ENCODE data around the gene RNF128. TPM values are rescaled to one million over a fixed set of nuclear protein-coding genes. Genes with fewer than 3 reads are reported as not detected.

RNF128 gene
- total and polyA plus RNA-seq, 4 donors: 23.1 to 60.4 (median 43.5) TPM

DNA sequence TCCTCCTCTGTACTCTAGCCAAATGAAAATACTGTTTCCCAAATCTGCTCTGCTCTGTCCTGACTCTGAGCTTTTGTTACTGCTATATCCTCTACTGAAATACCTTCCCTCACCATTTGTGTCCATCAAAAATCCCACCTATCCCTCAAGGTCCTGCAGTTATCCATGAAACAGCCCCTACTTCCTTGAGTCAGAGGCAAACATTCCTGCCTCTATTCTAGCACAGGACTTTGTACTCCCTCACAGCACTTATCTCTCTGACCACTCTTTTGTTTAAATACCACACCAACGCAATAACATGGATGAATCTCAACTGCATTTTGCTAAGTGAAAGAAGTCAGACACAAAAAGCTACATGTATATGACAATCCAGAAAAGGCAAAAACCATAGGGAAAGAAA, 10.5 kb upstream of the RNF128 start:
- 19% methylated on average over 1 of the region's 1 CpG for WGBS
- no peak for DNase-seq (ENCODE audit: low spot score)

DNA sequence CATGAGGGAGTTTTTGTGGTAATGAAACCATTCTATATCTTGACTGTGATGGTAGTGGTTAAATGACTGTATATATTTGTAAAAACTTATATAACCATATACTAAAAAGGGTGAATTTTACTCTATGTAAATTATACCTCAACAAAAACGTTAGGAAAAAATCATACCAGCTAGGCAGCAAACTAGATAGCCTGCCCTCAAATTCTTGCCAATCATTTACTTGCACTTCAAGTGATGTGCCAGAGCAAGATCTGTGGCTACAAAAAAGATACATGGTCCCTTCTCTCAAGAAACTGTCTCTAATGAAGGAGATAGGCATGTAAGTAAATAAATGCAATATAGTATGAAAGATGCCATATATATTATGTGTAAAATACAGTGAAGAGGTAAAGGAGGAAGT, 10.0 kb upstream of the RNF128 start:
- Histone ChIP-seq H3K36me3 (ENCODE audit: control insufficient read depth in 4 of 4, insufficient read depth in 3 of 4, low read depth in 1 of 4, low read length in 3 of 4) (no peaks in the 10 kb centered on the region), H3K9ac (ENCODE audit: low read depth in 1 of 2, low read length in 2 of 2) (no peak overlapping the region), H3K4me3 (ENCODE audit: low read depth in 1 of 3, low read length in 3 of 3) (no peak overlapping the region), H3K4me1 (ENCODE audit: control insufficient read depth in 4 of 4, insufficient read depth in 4 of 4, low read length in 3 of 4) (peaks cover 2 to 15% (median 10%) of the 10 kb centered on the region in 4 donors), H3K27me3 (ENCODE audit: control insufficient read depth in 4 of 4, insufficient read depth in 4 of 4, low read length in 3 of 4) (no peaks in the 10 kb centered on the region), H3K9me3 (ENCODE audit: control insufficient read depth in 4 of 4, low read length in 3 of 4) (no peaks in the 10 kb centered on the region), H3K27ac (ENCODE audit: low read depth in 1 of 2, low read length in 2 of 2) (no peak overlapping the region)
- DNase-seq (ENCODE audit: low spot score): no peak
- 7% methylated on average over 1 of the region's 1 CpG for WGBS
- TF ChIP-seq NR2F2 (IDR thresholded peaks at IDR 0.05) (no peak), EGR1 (IDR thresholded peaks at IDR 0.05; ENCODE audit: low read depth in 2 of 2) (no peak), JUND (IDR thresholded peaks at IDR 0.05) (no peak), MAX (IDR thresholded peaks at IDR 0.05) (no peak), SP1 (IDR thresholded peaks at IDR 0.05) (no peak), REST (IDR thresholded peaks at IDR 0.05) (no peak), YY1 (IDR thresholded peaks at IDR 0.05) (no peak), GABPA (IDR thresholded peaks at IDR 0.05 in 1 of 2, conservative IDR thresholded peaks at IDR 0.05 in 1 of 2) (no peak), FOXA1 (IDR thresholded peaks at IDR 0.05) (no peak), RXRA (IDR thresholded peaks at IDR 0.05) (no peak), RAD21 (IDR thresholded peaks at IDR 0.05) (no peak), HNF4G (IDR thresholded peaks at IDR 0.05) (no peak), TAF1 (conservative IDR thresholded peaks at IDR 0.05) (no peak)
- TF ChIP-seq, protein P1, sequence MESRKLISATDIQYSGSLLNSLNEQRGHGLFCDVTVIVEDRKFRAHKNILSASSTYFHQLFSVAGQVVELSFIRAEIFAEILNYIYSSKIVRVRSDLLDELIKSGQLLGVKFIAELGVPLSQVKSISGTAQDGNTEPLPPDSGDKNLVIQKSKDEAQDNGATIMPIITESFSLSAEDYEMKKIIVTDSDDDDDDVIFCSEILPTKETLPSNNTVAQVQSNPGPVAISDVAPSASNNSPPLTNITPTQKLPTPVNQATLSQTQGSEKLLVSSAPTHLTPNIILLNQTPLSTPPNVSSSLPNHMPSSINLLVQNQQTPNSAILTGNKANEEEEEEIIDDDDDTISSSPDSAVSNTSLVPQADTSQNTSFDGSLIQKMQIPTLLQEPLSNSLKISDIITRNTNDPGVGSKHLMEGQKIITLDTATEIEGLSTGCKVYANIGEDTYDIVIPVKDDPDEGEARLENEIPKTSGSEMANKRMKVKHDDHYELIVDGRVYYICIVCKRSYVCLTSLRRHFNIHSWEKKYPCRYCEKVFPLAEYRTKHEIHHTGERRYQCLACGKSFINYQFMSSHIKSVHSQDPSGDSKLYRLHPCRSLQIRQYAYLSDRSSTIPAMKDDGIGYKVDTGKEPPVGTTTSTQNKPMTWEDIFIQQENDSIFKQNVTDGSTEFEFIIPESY (IDR thresholded peaks at IDR 0.05): no peak
- TF ChIP-seq, protein P2, sequence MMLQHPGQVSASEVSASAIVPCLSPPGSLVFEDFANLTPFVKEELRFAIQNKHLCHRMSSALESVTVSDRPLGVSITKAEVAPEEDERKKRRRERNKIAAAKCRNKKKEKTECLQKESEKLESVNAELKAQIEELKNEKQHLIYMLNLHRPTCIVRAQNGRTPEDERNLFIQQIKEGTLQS (IDR thresholded peaks at IDR 0.05): no peak
- TF ChIP-seq, protein P3, sequence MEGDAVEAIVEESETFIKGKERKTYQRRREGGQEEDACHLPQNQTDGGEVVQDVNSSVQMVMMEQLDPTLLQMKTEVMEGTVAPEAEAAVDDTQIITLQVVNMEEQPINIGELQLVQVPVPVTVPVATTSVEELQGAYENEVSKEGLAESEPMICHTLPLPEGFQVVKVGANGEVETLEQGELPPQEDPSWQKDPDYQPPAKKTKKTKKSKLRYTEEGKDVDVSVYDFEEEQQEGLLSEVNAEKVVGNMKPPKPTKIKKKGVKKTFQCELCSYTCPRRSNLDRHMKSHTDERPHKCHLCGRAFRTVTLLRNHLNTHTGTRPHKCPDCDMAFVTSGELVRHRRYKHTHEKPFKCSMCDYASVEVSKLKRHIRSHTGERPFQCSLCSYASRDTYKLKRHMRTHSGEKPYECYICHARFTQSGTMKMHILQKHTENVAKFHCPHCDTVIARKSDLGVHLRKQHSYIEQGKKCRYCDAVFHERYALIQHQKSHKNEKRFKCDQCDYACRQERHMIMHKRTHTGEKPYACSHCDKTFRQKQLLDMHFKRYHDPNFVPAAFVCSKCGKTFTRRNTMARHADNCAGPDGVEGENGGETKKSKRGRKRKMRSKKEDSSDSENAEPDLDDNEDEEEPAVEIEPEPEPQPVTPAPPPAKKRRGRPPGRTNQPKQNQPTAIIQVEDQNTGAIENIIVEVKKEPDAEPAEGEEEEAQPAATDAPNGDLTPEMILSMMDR (IDR thresholded peaks at IDR 0.05; ENCODE audit: low read depth, low read length, missing input control): no peak

More for the DNA sequence above, 10.5 kb upstream of the RNF128 start:
- H3K4me3 ChIP-seq (ENCODE audit: low read depth in 1 of 3, low read length in 3 of 3): no peak overlapping the region
- no peak overlapping the region for H3K9ac ChIP-seq (ENCODE audit: low read depth in 1 of 2, low read length in 2 of 2)
- peaks cover 2 to 15% (median 10%) of the 10 kb centered on the region in 4 donors for H3K4me1 ChIP-seq (ENCODE audit: control insufficient read depth in 4 of 4, insufficient read depth in 4 of 4, low read length in 3 of 4)
- no peaks in the 10 kb centered on the region for H3K36me3 ChIP-seq (ENCODE audit: control insufficient read depth in 4 of 4, insufficient read depth in 3 of 4, low read depth in 1 of 4, low read length in 3 of 4)
- H3K27me3 ChIP-seq (ENCODE audit: control insufficient read depth in 4 of 4, insufficient read depth in 4 of 4, low read length in 3 of 4): no peaks in the 10 kb centered on the region
- H3K27ac ChIP-seq (ENCODE audit: low read depth in 1 of 2, low read length in 2 of 2): no peak overlapping the region
- TF ChIP-seq EGR1 (IDR thresholded peaks at IDR 0.05; ENCODE audit: low read depth in 2 of 2) (no peak), RAD21 (IDR thresholded peaks at IDR 0.05) (no peak), HNF4A (conservative IDR thresholded peaks at IDR 0.05) (peak; percentile 70 to 78), HNF4G (IDR thresholded peaks at IDR 0.05) (peak; percentile 49), RXRA (IDR thresholded peaks at IDR 0.05) (no peak), FOXA1 (IDR thresholded peaks at IDR 0.05) (no peak), MAX (IDR thresholded peaks at IDR 0.05) (no peak), SP1 (IDR thresholded peaks at IDR 0.05) (peak; percentile 70)
- TF ChIP-seq, protein P2 (IDR thresholded peaks at IDR 0.05): no peak
- no peaks in the 10 kb centered on the region for H3K9me3 ChIP-seq (ENCODE audit: control insufficient read depth in 4 of 4, low read length in 3 of 4)

Data from liver (tissue), 9 donors.